WTC11 (cell line): ENCODE data around the gene CDA.

Experiments
- TF ChIP-seq, protein P1 (sequence below): sonication (generic); formaldehyde crosslinking; IDR thresholded peaks from 2 replicates; pipeline ENCODE4 v1.8.1; 2022; ENCODE audit warnings: missing genetic modification reagents, borderline replicate concordance
- TF ChIP-seq, protein P2 (sequence below): sonication (generic); formaldehyde crosslinking; conservative IDR thresholded peaks from 2 replicates; pipeline ENCODE4 v1.8.1; 2022; ENCODE audit warnings: mild to moderate bottlenecking, missing genetic modification reagents

DNA sequence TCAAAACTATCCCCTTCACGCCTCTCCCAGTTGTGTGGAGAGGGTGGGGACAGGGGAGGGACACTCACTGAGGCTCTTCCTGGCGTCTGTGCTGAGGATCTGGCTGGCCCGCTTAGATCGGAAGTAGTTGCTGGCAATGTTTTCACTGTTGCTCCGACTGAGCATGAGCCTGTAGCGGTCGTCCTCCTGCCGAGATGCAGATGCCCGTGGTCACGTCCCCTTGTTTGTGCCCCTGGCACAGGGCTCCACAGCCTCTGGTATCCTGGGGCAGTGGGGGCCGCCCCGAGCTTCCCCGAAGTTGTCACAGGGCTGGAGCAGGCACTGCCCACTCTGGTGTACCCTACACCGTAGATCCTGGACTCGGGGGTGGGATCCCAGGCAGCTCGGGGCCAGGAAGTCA, 77.2 kb downstream of the CDA start:
- TF ChIP-seq, protein P1, sequence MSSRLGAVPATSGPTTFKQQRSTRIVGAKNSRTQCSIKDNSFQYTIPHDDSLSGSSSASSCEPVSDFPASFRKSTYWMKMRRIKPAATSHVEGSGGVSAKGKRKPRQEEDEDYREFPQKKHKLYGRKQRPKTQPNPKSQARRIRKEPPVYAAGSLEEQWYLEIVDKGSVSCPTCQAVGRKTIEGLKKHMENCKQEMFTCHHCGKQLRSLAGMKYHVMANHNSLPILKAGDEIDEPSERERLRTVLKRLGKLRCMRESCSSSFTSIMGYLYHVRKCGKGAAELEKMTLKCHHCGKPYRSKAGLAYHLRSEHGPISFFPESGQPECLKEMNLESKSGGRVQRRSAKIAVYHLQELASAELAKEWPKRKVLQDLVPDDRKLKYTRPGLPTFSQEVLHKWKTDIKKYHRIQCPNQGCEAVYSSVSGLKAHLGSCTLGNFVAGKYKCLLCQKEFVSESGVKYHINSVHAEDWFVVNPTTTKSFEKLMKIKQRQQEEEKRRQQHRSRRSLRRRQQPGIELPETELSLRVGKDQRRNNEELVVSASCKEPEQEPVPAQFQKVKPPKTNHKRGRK (CRISPR knock-in tag): no peak
- TF ChIP-seq, protein P2, sequence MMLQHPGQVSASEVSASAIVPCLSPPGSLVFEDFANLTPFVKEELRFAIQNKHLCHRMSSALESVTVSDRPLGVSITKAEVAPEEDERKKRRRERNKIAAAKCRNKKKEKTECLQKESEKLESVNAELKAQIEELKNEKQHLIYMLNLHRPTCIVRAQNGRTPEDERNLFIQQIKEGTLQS (CRISPR knock-in tag): no peak
